GM21576 (cell line): ENCODE measurements around the gene PLP2.
"Not testable (repeated sequence)": the region's sequence is repeated elsewhere in the genome, so short reads cannot be mapped to it uniquely, and the experiment has no call there.

ENCODE experiments used
- ATAC-seq: cut with Tn5 transposase; IDR thresholded peaks from one replicate; pipeline ENCODE4 v1.9.1; 2021; ENCODE audit warnings: mild to moderate bottlenecking, moderate library complexity; ENCODE audit not compliant: unreplicated experiment

The PLP2 gene

GRCh38 chrX:49171752-49172279 is at the start of gene PLP2:
Gene PLP2 (plus strand): TSS chrX:49171898. CDS start chrX:49172001, 103 bp downstream.
- no peak for ATAC-seq

- ATAC-seq = no peak
Measured at GRCh38 chrX:49122499-49122898, 49.2 kb upstream of the PLP2 start.

- ATAC-seq = not testable (repeated sequence)
Measured at GRCh38 chrX:49127742-49128258, 43.9 kb upstream of the PLP2 start.

- no peak for ATAC-seq
Measured at GRCh38 chrX:49129427-49129826, 42.3 kb upstream of the PLP2 start.

- not testable (repeated sequence) for ATAC-seq
Measured at GRCh38 chrX:49132275-49132674, 39.4 kb upstream of the PLP2 start.

- ATAC-seq = no peak
Measured at GRCh38 chrX:49133759-49134158, 37.9 kb upstream of the PLP2 start.

GRCh38 chrX:49137492-49137891 is 34.2 kb upstream of the PLP2 start:
- ATAC-seq = no peak

GRCh38 chrX:49139713-49140112 is 32.0 kb upstream of the PLP2 start:
- no peak for ATAC-seq

GRCh38 chrX:49142264-49142663 is 29.4 kb upstream of the PLP2 start:
- ATAC-seq = not testable (repeated sequence)

- not testable (repeated sequence) for ATAC-seq
Measured at GRCh38 chrX:49143154-49143553, 28.5 kb upstream of the PLP2 start.

- no peak for ATAC-seq
Measured at GRCh38 chrX:49147282-49147681, 24.4 kb upstream of the PLP2 start.

- no peak for ATAC-seq
Measured at GRCh38 chrX:49147936-49148335, 23.8 kb upstream of the PLP2 start.

GRCh38 chrX:49148390-49149100 is 23.2 kb upstream of the PLP2 start:
- ATAC-seq = not testable (repeated sequence)

GRCh38 chrX:49149291-49149690 is 22.4 kb upstream of the PLP2 start:
- not testable (repeated sequence) for ATAC-seq

- no peak for ATAC-seq
Measured at GRCh38 chrX:49153467-49153866, 18.2 kb upstream of the PLP2 start.

- ATAC-seq = peak; percentile 5
Measured at GRCh38 chrX:49155243-49155899, 16.3 kb upstream of the PLP2 start.

- ATAC-seq = peak; percentile 79
Measured at GRCh38 chrX:49155900-49156837, 15.5 kb upstream of the PLP2 start.

GRCh38 chrX:49157194-49157593 is 14.5 kb upstream of the PLP2 start:
- ATAC-seq = no peak

- no peak for ATAC-seq
Measured at GRCh38 chrX:49160908-49161307, 10.8 kb upstream of the PLP2 start.

- ATAC-seq = no peak
Measured at GRCh38 chrX:49161632-49162031, 10.1 kb upstream of the PLP2 start.

- no peak for ATAC-seq
Measured at GRCh38 chrX:49162620-49163019, 9.1 kb upstream of the PLP2 start, which contains the start of gene MAGIX. Gene MAGIX (plus strand): TSS chrX:49162758. CDS start chrX:49162890, 132 bp downstream.
